ENCODE measurements around the gene SYVN1. TPM values are rescaled to one million over a fixed set of nuclear protein-coding genes. Genes with fewer than 3 reads are reported as not detected.
"Not testable (repeated sequence)": the region's sequence is repeated elsewhere in the genome, so short reads cannot be mapped to it uniquely, and the experiment has no call there.

SYVN1 gene
- total RNA-seq, 2 experiments from 2014 or later = 27.5 to 29.3 TPM

DNA sequence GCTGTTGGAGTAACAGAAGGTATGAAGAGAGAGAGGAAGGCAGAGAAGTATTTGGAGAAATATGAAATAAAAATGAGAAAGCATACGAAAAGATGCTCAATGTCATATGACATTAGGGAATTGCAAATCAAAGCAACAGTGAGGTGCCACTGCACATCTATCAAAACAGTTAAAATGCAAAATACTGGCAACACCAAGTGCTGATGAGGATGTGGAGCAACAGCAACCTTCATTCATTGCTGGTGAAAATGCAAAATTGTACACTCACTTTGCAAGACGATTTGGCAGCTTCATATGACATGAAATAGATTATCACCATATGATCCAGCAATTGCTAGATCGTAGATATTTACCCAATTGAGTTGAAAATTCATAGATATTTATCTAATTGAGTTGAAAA is 26.3 kb upstream of the SYVN1 start:
- Mint-ChIP-seq H3K36me3 (no peaks in the 10 kb centered on the region), H3K4me3 (no peak overlapping the region), H3K4me1 (no peaks in the 10 kb centered on the region), H3K9me3 (no peaks in the 10 kb centered on the region), H3K27ac (no peak overlapping the region), H3K27me3 (no peaks in the 10 kb centered on the region)
- no peak for DNase-seq

DNA sequence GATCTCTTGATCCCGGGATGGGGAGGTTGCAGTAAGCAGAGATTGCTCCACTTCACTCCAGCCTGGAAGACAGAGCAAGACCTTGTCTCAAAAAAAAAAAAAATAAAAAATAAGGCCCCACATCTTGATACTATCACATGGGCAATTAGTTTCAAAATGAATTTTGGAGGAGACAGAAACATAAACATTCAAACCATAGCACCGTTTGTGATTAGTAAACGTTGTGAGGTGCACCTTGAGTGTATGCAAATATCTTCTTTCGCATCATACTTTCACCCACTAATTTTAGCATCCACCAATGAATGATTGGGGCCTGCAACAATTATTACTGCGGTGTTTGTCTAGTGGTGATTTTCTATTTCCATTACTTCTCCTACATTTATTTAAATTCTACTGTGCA is 24.7 kb upstream of the SYVN1 start:
- no peak for DNase-seq
- H3K4me1 Mint-ChIP-seq = no peaks in the 10 kb centered on the region
- H3K4me3 Mint-ChIP-seq = no peak overlapping the region
- no peak overlapping the region for H3K27ac Mint-ChIP-seq
- no peaks in the 10 kb centered on the region for H3K36me3 Mint-ChIP-seq
- H3K9me3 Mint-ChIP-seq = no peaks in the 10 kb centered on the region
- no peaks in the 10 kb centered on the region for H3K27me3 Mint-ChIP-seq

DNA sequence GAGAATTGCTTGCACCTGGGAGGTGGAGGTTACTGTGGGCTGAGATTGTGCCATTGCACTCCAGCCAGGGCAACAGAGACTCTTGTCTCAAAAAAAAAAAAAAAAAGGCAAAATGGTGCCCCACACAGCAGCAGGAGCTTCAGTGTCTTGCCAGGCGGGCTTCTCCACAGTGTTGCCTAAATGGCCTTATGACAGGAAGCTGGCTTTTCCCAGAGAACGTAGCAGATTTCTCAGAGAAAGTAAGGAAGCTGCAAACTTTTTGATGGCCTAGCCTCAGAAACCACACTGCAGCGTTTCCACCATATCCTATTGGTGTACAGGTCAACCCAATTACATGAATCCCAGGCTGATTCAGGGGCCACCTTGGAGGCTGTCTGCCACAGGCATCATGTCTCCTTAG is 23.0 kb upstream of the SYVN1 start:
- no peak for DNase-seq
- Mint-ChIP-seq H3K36me3 (no peaks in the 10 kb centered on the region), H3K4me1 (no peaks in the 10 kb centered on the region), H3K27ac (no peak overlapping the region), H3K4me3 (no peak overlapping the region), H3K9me3 (no peaks in the 10 kb centered on the region), H3K27me3 (peaks cover 7% of the 10 kb centered on the region)

DNA sequence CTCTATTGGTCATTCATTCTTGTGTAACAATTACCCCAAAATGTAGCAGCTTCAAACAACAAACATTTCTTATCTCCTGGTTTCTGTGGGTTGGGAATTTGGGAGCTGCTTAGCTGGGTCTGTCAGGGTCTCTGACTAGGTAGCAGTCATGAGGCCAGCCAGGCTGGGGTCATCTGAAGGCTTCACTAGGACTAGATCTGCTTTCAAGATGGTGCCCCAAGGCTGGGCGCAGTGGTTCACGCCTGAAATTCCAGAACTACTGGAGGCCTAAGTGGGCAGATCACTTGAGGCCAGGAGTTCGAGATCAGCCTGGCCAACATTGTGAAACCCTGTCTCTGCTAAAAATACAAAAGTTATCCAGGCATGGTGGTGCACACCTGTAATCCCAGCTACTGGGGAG is 22.6 kb upstream of the SYVN1 start:
- no peaks in the 10 kb centered on the region for H3K9me3 Mint-ChIP-seq
- H3K27ac Mint-ChIP-seq = no peak overlapping the region
- no peak overlapping the region for H3K4me3 Mint-ChIP-seq

DNA sequence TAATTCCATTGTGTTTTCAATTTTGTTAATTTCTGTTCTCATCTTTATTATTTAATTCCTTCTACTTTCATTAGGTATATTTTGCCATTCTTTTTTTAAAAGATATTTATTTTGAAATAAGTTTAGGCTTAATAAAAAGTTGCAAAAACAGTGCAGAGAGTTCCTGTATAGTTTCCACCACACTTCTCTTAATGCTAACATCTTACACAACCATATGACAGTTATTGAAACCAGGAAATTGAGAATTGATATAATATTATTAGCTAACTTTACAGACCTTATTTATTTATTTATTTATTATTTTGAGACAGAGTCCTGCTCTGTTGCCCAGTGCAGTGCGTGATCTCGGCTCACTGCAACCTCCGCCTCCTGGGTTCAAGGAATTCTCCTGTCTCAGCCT is 21.9 kb upstream of the SYVN1 start:
- Mint-ChIP-seq H3K27me3 (peaks cover 7% of the 10 kb centered on the region), H3K4me3 (no peak overlapping the region), H3K27ac (no peak overlapping the region), H3K36me3 (no peaks in the 10 kb centered on the region), H3K4me1 (no peaks in the 10 kb centered on the region), H3K9me3 (no peaks in the 10 kb centered on the region)
- DNase-seq = no peak

More for the DNA sequence above, 22.6 kb upstream of the SYVN1 start:
- Mint-ChIP-seq H3K36me3 (no peaks in the 10 kb centered on the region), H3K27me3 (peaks cover 7% of the 10 kb centered on the region), H3K4me1 (no peaks in the 10 kb centered on the region)
- no peak for DNase-seq

DNA sequence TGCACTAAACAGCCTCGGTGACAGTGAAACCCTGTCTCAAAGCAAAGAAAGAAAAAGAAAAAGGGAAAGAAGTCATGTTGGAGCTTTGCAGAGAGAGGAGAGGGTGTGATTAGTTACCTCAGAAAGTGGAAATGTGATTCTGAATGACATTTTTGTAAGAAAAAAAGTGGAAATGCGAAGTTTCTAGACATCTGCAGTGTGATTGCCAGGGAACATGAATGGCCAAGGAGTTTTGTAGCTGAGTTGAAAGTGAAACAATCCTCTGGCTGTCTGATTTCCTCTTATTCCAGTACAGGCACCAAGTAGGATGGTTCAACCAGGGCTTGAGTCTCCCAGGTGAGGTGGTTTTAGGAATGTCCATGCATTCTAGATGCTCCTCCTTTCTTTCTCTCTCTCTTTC is 17.8 kb upstream of the SYVN1 start:
- Mint-ChIP-seq H3K36me3 (no peaks in the 10 kb centered on the region), H3K4me1 (peaks cover 5% of the 10 kb centered on the region), H3K4me3 (no peak overlapping the region), H3K27me3 (peaks cover 7% of the 10 kb centered on the region), H3K9me3 (no peaks in the 10 kb centered on the region), H3K27ac (peak overlapping the region; percentile 23)
- DNase-seq = no peak

DNA sequence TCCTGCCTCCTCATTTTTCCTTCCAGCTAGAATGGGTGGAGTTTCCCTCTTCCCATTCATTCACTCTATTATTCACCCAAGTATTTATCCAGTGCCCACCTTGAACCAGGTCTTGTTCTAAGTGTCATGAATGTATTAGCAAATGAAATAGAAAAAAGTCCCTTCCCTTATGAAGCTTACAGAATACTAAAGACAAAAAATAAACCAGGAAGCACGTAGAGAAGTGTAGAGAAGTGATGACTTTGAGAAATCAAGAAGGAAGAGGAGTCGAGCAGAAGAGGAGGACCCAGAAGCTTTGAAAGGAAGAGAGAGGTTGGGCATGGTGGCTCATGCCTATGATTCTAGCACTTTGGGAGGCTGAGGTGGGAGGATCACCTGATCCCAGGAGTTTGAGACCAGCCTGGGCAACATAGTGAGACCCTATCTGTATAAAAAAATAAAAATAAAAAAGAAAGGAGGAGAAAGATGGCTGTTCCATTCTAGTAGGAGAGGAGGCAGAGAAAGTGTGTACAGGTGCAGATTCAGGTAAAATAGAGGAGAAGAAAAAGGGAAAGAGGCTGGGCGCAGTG is 17.1 kb upstream of the SYVN1 start:
- H3K9me3 Mint-ChIP-seq = no peaks in the 10 kb centered on the region
- H3K36me3 Mint-ChIP-seq = no peaks in the 10 kb centered on the region
- DNase-seq = no peak
- peaks cover 7% of the 10 kb centered on the region for H3K27me3 Mint-ChIP-seq
- H3K27ac Mint-ChIP-seq = peak overlapping the region; percentile 58
- H3K4me1 Mint-ChIP-seq = peaks cover 5% of the 10 kb centered on the region
- no peak overlapping the region for H3K4me3 Mint-ChIP-seq

DNA sequence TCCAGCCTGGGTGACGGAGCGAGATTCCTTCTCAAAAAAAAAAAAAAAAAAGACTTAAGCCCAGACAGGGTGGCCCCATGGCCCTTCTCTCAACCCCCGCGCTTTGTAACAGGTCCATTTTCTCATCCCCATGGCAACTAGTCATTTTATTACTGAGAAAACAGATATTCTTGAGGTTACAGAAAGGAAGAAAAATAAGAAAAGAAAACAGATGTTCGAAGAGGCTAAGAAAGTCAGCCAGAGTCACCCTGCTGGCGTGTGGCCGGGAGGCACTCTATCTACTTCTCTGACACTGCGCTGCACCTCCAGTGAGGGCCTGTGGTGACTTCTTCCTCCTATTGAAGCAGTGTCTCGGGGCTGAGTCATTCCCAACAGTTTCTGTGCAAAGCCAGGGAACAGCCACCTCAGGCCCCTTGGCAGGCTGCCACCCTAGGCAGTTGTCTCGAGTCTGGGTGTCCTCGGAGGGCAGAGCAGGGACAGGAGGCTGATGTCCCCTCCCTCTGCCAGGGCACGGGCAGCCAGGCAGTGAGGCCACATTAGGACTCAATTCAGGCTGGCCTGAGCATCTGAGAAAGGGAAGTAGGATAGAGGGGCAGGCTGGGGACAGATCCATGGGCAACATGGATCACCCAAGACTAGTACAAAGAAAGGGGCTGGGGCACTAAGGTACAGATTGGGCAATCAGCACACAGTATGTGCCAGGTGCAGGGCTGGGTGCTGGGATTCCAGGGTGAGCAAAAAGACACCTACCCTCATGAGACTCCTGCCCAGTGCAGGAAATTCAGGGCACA is 16.4 kb upstream of the SYVN1 start:
- Mint-ChIP-seq H3K36me3 (no peaks in the 10 kb centered on the region), H3K9me3 (no peaks in the 10 kb centered on the region), H3K4me3 (no peak overlapping the region), H3K27ac (no peak overlapping the region), H3K4me1 (peaks cover 5% of the 10 kb centered on the region), H3K27me3 (peaks cover 7% of the 10 kb centered on the region)
- DNase-seq = peak; percentile 32

DNA sequence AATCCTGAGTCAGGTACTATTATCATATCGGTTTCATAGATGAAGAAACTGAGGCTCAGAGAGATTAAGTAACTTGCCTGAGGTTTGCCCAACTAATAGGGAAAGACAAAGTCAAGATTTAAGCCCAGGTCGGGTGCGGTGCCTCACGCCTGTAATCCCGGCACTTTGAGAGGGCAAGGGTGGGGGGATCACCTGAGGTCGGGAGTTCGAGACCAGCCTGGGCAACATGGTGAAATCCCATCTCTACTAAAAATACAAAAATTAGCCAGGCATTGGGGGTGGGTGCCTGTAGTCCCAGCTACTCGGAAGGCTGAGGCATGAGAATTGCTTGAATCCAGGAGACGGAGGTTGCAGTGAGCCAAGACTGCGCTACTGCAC is 15.8 kb upstream of the SYVN1 start:
- not testable (repeated sequence) for H3K4me1 Mint-ChIP-seq, H3K4me3 Mint-ChIP-seq, H3K36me3 Mint-ChIP-seq, DNase-seq, H3K9me3 Mint-ChIP-seq, H3K27ac Mint-ChIP-seq, H3K27me3 Mint-ChIP-seq

DNA sequence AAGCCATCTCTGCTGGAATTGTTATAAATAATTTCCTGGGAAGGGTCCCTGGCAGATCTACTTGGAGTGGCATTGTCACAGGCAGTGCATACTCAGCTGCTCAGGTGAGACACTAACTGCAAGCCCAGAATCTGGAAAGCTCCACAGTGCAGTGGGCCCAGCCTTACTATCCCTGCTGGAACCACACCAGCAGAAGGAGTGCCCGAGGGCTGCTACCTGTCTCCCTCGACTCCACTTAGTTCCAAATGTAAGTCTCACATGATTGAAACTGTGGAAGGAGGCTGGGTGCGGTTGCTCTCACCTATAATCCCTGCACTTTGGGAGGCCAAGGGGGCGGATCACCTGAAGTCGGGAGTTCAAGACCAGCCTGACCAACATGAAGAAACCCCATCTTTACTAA is 14.3 kb upstream of the SYVN1 start:
- H3K4me3 Mint-ChIP-seq = no peak overlapping the region
- no peak for DNase-seq
- H3K36me3 Mint-ChIP-seq = no peaks in the 10 kb centered on the region
- no peak overlapping the region for H3K27ac Mint-ChIP-seq
- H3K4me1 Mint-ChIP-seq = peaks cover 5% of the 10 kb centered on the region
- no peaks in the 10 kb centered on the region for H3K9me3 Mint-ChIP-seq
- H3K27me3 Mint-ChIP-seq = peaks cover 5% of the 10 kb centered on the region

DNA sequence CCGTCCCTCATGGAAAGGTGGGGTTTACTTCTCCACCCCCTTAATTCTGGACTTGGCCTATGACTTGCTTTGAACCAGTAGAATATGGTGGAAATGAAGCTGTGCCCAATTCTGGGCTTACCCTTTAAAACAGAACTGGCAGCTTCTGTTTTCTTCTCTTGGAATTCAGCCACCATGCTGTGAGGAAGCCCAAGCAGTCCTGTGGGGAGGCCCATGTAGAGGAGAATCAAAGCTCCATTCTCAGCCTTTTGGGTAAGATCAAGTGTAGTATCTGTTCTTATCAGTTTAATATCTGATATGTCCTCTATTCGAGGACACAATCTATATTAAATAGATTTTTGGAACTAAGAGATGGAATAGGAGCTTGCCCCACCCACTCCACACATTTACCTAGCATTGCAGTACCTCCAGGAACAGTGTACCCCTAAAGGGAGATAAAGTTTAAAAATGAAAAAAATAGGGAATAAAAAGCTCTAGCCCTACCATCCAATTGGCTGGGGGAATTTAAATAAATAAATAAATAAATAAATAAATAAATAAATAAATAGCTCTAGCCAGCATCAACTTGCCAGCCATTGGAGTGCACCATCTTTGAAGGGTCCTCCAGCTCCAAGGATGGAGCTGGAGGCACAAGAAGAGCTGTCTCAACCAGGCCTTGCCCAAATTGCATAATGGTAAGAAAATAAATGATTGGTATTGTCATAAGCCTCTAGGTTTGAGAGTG is 13.2 kb upstream of the SYVN1 start:
- H3K4me3 Mint-ChIP-seq = no peak overlapping the region
- no peaks in the 10 kb centered on the region for H3K9me3 Mint-ChIP-seq
- peaks cover 5% of the 10 kb centered on the region for H3K4me1 Mint-ChIP-seq
- no peaks in the 10 kb centered on the region for H3K36me3 Mint-ChIP-seq
- H3K27ac Mint-ChIP-seq = no peak overlapping the region
- no peak for DNase-seq
- H3K27me3 Mint-ChIP-seq = no peaks in the 10 kb centered on the region

DNA sequence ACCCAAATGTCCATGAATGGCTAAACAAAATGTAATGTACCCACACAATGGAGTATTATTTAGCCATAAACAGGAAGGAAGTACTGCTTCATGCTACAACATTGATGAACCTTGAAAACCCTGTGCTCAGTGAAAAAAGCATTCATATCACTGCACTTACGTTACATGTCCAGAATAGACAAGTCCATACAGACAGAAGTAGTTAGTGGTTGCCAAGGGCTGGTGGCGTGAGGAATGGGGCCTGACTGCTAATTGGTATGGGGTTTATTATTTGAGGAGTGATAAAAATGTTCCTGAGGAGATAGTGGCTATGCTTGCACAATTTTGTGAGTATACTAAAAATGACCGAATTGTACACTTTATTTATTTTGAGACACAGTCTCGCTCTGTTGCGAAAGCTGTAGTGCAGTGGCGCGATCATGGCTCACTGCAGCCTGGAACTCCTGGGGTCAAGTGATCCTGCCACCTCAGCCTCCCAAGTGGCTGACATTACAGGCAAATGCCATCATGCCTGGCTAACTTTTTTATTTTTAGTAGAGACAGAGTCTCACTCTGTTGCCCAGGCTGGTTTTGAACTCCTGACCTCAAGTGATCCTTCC is 7.7 kb upstream of the SYVN1 start:
- Mint-ChIP-seq H3K4me1 (no peaks in the 10 kb centered on the region), H3K27ac (no peak overlapping the region), H3K27me3 (no peaks in the 10 kb centered on the region), H3K9me3 (no peaks in the 10 kb centered on the region), H3K36me3 (no peaks in the 10 kb centered on the region), H3K4me3 (no peak overlapping the region)
- DNase-seq = no peak

DNA sequence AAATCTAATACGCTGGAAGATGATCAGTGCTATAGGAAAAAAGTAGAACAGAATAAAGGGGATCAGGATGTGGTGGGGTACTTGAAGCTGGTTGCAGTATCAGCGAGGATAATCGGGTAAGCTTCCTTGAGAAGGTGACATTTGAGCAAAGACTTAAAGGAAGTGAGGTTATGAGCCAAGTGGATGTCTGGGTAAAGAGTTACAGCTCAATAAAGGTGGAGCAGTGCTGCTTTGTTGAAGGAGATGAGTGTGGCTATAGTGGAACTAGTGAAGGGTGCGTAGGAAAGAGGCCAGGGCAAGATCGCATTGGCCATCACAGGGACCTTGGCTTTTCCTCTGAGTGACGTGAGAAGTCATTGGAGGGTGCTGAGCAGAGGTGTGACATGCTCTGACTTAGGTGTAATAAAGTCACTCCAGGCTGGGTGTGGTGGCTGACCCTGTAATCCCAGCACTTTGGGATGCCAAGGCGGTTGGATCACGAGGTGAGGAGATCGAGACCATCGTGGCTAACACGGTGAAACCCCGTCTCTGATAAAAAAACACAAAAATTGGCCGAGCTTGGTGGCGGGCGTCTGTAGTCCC is 2.3 kb upstream of the SYVN1 start:
- Mint-ChIP-seq H3K27me3 (no peaks in the 10 kb centered on the region), H3K27ac (peak overlapping the region; percentile 81), H3K4me1 (peaks cover 24% of the 10 kb centered on the region), H3K9me3 (no peaks in the 10 kb centered on the region), H3K4me3 (no peak overlapping the region), H3K36me3 (peaks cover 2% of the 10 kb centered on the region)
- no peak for DNase-seq

DNA sequence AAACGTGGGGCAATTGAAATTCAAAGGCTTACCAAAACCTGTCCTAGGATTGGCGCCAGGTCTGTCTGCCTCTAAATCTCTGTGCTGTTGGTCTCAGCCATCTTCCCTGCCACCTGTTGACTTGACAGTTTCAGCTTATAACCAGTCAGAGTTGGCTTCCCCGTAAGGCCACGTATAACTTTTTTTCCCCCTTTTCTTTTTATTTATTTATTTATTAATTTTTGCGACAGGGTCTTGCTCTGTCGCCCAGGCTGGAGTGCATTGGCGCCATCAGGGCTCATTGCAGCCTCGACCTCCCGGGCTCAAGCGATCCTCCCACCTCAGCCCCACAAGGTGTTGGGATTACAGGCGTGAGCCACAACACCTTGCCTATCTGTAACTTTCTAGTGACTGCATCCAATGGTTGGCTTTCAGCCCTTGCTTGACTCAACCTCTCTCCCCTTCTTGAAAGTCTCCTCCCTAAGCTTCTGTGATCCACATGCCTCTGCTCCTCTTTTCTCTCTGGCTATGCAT is 1.4 kb upstream of the SYVN1 start:
- DNase-seq = no peak
- Mint-ChIP-seq H3K4me3 (peak overlapping the region; percentile 98), H3K36me3 (peaks cover 6% of the 10 kb centered on the region), H3K9me3 (no peaks in the 10 kb centered on the region), H3K27ac (peak overlapping the region; percentile 99), H3K27me3 (no peaks in the 10 kb centered on the region), H3K4me1 (peaks cover 24% of the 10 kb centered on the region)

Measured in activated naive CD8-positive, alpha-beta T cell treated with anti-CD3 and anti-CD28 coated beads for 36 hours (primary cell).